ENCODE data around the gene EPAS1. TPM values are rescaled to one million over a fixed set of nuclear protein-coding genes. Genes with fewer than 3 reads are reported as not detected.

EPAS1 gene
- total and polyA plus RNA-seq, 2 of the 13 experiments (the other 11 are each of a cell fraction or from before 2014, with no cell fraction given): 47.1 to 182 TPM

DNA sequence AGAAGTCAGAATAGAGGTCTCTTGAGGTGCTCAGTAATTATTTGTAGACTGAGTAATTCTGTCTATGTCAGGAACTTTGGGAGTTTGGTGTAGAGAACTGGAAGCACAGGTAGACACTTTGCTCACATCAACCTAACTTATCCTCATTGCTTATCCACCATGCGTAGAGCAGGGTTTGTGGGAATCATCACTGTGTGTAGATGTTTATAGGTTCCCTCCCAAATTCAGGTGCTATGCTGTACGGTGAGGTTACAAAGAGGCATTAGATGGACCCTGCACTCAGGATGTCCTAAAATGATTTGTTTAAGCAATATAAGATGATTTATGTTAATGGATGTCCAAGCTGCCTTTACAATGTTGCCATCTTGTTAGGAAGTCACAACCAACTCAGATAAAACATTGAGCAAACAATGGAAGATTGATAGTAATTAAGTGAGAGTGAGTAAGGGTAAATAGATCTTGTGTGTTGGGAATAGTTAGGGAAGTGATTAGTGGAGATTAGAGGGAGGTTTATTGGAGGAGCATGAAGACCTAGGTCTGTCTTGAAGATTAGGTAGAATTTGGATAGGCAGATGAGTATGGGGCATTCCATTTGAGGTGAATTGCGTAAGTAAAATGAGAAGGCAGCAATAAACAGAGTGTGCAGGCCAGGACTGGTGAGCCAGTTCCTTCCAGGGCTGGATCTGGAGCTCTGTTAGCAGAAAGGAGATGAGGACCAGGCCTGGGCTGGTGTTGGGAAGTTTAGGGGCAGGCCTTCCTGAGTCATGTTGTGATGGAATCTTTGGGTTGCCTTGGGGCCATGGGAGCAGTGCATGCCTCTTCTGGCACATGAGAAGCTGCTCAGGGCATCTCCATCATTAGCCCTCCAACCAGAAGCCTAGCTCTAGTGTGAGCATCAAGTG is 12.1 kb downstream of the EPAS1 start (continued):
- TF ChIP-seq, protein P1, sequence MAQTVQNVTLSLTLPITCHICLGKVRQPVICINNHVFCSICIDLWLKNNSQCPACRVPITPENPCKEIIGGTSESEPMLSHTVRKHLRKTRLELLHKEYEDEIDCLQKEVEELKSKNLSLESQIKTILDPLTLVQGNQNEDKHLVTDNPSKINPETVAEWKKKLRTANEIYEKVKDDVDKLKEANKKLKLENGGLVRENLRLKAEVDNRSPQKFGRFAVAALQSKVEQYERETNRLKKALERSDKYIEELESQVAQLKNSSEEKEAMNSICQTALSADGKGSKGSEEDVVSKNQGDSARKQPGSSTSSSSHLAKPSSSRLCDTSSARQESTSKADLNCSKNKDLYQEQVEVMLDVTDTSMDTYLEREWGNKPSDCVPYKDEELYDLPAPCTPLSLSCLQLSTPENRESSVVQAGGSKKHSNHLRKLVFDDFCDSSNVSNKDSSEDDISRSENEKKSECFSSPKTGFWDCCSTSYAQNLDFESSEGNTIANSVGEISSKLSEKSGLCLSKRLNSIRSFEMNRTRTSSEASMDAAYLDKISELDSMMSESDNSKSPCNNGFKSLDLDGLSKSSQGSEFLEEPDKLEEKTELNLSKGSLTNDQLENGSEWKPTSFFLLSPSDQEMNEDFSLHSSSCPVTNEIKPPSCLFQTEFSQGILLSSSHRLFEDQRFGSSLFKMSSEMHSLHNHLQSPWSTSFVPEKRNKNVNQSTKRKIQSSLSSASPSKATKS (CRISPR knock-in tag; IDR thresholded peaks at IDR 0.05): no peak
- TF ChIP-seq ZNF326 (CRISPR knock-in tag; IDR thresholded peaks at IDR 0.05; ENCODE audit: borderline replicate concordance) (no peak), PHF20 (CRISPR knock-in tag; IDR thresholded peaks at IDR 0.05) (no peak), ZNF800 (CRISPR knock-in tag; IDR thresholded peaks at IDR 0.05) (no peak), ZNF720 (CRISPR knock-in tag; IDR thresholded peaks at IDR 0.05) (no peak), CEBPB (IDR thresholded peaks at IDR 0.05; ENCODE audit: borderline replicate concordance, low read depth, low read length) (peak; percentile 78; the same call in 1 of the 2 replicates), MTA3 (CRISPR knock-in tag; IDR thresholded peaks at IDR 0.05) (no peak), ZNF644 (CRISPR knock-in tag; IDR thresholded peaks at IDR 0.05; ENCODE audit: low read depth) (0 out of 2 replicates have a peak, but pooled peaks have one; percentile 46), NFE2 (CRISPR knock-in tag; IDR thresholded peaks at IDR 0.05) (no peak), ZNF256 (CRISPR knock-in tag; conservative IDR thresholded peaks at IDR 0.05) (peak; percentile 58; the same call in 1 of the 2 replicates), ZNF589 (CRISPR knock-in tag; conservative IDR thresholded peaks at IDR 0.05) (no peak), ZNF569 (CRISPR knock-in tag; IDR thresholded peaks at IDR 0.05; ENCODE audit: borderline replicate concordance) (no peak), ZNF816 (CRISPR knock-in tag; IDR thresholded peaks at IDR 0.05; ENCODE audit: borderline replicate concordance) (no peak), RARG (CRISPR knock-in tag; IDR thresholded peaks at IDR 0.05; ENCODE audit: low read depth) (no peak), ATF7-NPFF (CRISPR knock-in tag; IDR thresholded peaks at IDR 0.05; ENCODE audit: low read depth) (no peak), ZNF333 (CRISPR knock-in tag; IDR thresholded peaks at IDR 0.05; ENCODE audit: borderline replicate concordance) (no peak), ZNF124 (CRISPR knock-in tag; IDR thresholded peaks at IDR 0.05) (no peak), SRY (CRISPR knock-in tag; IDR thresholded peaks at IDR 0.05) (no peak), KLF12 (CRISPR knock-in tag; IDR thresholded peaks at IDR 0.05; ENCODE audit: borderline replicate concordance) (no peak)
- TF ChIP-seq, protein P2, sequence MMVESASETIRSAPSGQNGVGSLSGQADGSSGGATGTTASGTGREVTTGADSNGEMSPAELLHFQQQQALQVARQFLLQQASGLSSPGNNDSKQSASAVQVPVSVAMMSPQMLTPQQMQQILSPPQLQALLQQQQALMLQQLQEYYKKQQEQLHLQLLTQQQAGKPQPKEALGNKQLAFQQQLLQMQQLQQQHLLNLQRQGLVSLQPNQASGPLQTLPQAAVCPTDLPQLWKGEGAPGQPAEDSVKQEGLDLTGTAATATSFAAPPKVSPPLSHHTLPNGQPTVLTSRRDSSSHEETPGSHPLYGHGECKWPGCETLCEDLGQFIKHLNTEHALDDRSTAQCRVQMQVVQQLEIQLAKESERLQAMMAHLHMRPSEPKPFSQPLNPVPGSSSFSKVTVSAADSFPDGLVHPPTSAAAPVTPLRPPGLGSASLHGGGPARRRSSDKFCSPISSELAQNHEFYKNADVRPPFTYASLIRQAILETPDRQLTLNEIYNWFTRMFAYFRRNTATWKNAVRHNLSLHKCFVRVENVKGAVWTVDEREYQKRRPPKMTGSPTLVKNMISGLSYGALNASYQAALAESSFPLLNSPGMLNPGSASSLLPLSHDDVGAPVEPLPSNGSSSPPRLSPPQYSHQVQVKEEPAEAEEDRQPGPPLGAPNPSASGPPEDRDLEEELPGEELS (CRISPR knock-in tag; IDR thresholded peaks at IDR 0.05): 0 out of 2 replicates have a peak, but pooled peaks have one; percentile 21
